GM21381 (cell line): ENCODE results near the gene STAMBP.
"Not testable (repeated sequence)": the region's sequence is repeated elsewhere in the genome, so short reads cannot be mapped to it uniquely, and the experiment has no call there.

Experiments
- ATAC-seq: cut with Tn5 transposase; IDR thresholded peaks from one replicate; pipeline ENCODE4 v1.9.1; 2021; ENCODE audit warnings: mild to moderate bottlenecking, moderate library complexity; ENCODE audit not compliant: unreplicated experiment

The STAMBP gene

GRCh38 chr2:73828818-73829570 lies at the start of gene STAMBP:
STAMBP (plus strand) TSS chr2:73828961; CDS start chr2:73830857, 1,896 bp downstream.
- ATAC-seq, result peak; percentile 77

GRCh38 chr2:73779467-73780236 lies 49.1 kb upstream of the STAMBP start, which contains the start of gene DUSP11:
DUSP11 (minus strand) TSS chr2:73780103; CDS start chr2:73779974, 129 bp downstream.
- ATAC-seq, result peak; percentile 98

DNA sequence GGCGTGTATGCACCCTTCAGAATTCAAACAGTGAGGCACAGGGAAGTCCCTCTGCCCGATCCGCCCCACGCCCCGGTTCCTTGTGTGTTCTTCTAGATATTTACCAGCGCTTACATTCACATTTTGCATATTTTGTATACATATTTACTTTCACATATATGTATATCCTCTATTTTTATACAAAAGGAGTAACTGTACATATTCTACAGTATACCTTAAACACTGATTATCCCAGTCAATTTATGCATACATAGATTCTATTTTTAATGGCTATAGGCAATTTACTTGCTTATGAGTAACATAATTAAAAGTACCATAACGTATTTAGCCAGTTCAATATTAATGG lies 48.6 kb upstream of the STAMBP start:
- ATAC-seq, result no peak

DNA sequence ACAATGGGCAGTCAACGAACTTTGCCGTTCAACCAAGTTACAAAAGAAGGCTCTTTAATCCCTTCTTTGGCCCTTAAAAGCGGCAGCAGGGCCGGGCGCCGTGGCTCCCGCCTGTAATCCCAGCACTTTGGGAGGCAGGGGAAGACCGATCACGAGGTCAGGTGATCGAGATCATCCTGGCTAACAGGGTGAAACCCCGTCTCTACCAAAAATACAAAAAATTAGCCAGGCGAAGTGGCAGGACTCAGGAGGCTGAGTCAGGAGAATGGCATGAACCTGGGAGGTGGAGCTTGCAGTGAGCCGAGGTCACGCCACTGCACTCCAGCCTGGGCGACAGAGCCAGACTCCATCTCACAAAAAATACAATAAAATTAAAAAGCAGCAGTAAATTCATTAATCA lies 45.4 kb upstream of the STAMBP start:
- not testable (repeated sequence) for ATAC-seq

- not testable (repeated sequence) for ATAC-seq
Measured at GRCh38 chr2:73783883-73784282, 44.9 kb upstream of the STAMBP start, which contains the start of gene C2orf78. C2orf78 (plus strand) TSS chr2:73784183; CDS start chr2:73784310, 127 bp downstream.

- no peak for ATAC-seq
Measured at GRCh38 chr2:73811878-73812277, 16.9 kb upstream of the STAMBP start.

- no peak for ATAC-seq
Measured at GRCh38 chr2:73812635-73813034, 16.1 kb upstream of the STAMBP start.

- no peak for ATAC-seq
Measured at GRCh38 chr2:73818296-73818695, 10.5 kb upstream of the STAMBP start.

GRCh38 chr2:73821227-73821626 lies 7.5 kb upstream of the STAMBP start:
- peak; percentile 74 for ATAC-seq

- no peak for ATAC-seq
Measured at GRCh38 chr2:73821669-73822068, 7.1 kb upstream of the STAMBP start.

DNA sequence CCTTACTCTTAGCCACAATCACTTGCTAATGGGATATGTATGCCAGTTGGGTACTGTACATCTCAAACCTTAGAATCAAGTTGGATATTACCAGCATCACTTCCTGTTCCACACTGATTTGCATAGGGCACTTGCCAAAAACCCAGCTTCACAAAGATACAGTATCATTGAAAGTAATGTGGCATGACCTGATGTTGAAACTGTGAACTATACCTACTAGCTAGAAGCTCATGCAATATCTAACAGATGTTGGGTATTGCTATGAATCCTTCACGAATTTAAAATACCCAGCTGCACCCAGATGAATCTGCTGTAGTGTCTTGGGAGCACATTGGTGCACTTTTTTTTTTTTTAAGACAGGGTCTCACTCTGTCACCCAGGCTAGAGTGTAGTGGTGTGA lies 6.5 kb upstream of the STAMBP start:
- ATAC-seq, result peak; percentile 61

DNA sequence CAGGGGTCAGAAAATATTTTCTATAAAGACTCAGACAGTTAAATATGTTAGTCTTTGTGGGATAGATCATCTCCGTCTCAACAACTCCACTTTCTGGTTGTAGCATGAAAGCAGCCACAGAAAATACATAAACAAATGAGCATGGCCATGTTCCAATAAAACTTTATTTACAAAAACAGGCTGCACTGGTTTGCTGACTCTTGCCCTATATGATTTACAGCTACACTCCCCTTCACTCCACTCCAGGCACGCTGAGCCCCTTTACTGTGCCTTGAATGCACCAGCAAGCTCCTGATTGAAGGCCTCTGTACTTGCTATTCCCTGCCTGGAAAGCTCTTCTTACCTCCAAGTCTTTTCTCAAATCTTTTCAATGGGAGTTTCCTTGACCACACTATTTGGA lies 5.8 kb upstream of the STAMBP start:
- ATAC-seq, result no peak

DNA sequence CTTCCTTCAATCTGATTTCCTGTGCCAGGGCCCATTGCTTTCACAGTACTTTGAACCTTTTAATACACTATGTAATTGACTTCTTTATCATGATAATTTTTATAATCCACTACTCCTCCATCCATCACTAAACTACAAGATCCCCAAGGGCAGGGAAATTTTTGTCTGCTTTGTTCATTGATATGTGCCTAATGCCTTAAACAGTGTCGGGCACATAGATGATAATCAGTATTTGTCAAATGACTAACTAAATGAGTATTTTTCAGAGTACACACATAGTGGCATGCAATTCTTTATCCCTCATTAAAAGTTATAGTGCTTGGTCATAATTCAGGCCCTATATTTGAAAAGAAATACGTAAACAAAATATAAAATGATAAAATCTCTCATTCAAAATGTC lies 5.3 kb upstream of the STAMBP start:
- ATAC-seq, result no peak

GRCh38 chr2:73823916-73824523 lies 4.7 kb upstream of the STAMBP start:
- ATAC-seq, result no peak

GRCh38 chr2:73825408-73825807 lies 3.4 kb upstream of the STAMBP start:
- ATAC-seq, result no peak

DNA sequence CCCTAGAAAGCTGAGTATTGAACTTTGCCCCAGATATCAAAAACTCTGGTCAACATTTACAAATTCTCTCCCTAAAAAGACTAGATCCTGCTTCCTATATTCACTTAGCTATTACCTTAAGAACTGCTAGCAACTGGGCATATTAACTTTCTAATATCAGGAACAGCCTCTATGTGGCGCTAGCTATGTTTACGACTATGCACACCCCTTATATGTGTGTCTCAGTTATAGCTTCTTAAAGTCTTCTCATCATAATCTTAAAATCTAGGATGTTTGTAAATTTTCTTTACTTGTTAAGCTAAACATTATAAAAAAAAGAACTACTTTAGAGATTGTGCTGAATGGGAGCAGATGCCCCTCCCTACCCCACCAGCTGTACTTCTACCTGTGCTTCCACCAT lies 1.7 kb upstream of the STAMBP start:
- no peak for ATAC-seq

GRCh38 chr2:73827660-73828388 lies 937 bp upstream of the STAMBP start:
- no peak for ATAC-seq

GRCh38 chr2:73828389-73828817 lies 358 bp upstream of the STAMBP start:
- ATAC-seq, result no peak

DNA sequence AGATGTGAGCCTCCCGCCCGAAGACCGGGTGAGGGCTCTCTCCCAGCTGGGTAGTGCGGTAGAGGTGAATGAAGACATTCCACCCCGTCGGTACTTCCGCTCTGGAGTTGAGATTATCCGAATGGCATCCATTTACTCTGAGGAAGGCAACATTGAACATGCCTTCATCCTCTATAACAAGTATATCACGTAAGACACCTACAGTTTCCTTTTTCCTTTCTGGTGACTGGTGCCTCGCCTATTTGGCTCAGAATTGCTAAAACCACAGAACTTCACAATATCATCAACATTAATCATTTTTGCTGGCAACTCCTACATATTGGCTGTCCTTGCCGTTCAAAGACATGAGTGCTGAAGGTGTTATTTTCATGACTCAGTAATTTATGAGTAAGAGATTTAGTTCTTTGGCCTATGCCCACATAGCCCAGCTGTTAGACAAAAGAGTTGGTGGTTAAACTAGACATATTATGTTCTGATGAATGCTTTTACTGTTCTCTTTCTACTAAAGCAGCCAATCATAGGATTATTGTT lies 2.2 kb downstream of the STAMBP start:
- no peak for ATAC-seq

- no peak for ATAC-seq
Measured at GRCh38 chr2:73832930-73833329, 4.2 kb downstream of the STAMBP start.
